Tibial artery (tissue), 4 donors: ENCODE data around the gene PCGF2.
A peak's percentile ranks its signal among the peaks of the same experiment; 100 is the strongest.

ENCODE experiments used
- DNase-seq, 2 donors: peaks; one replicate each; pipeline ENCODE4 v3.0.0-alpha.2; 2019
- H3K27ac ChIP-seq, 2 donors: fragments of 200-600 bp; sonication (generic) in 1 of 2; 1 replicate in 1 of 2; 2 replicates in 1 of 2; pipeline ENCODE4 v1.5.1; 2018 to 2019; ENCODE audit warnings: mild to moderate bottlenecking in 1 of 2
- H3K27me3 ChIP-seq, 2 donors: fragments of 200-600 bp; sonication (generic) in 1 of 2; one replicate each; pipeline versions ENCODE4 v1.5.1 to v1.6.0; 2016 to 2019
- H3K36me3 ChIP-seq, 3 donors: fragments of 200-600 bp; sonication (generic) in 2 of 3; one replicate each; pipeline ENCODE4 v1.5.1; 2016 to 2019; ENCODE audit warnings: mild to moderate bottlenecking in 2 of 3
- H3K4me1 ChIP-seq, 4 donors: fragments of 200-600 bp; sonication (generic) in 2 of 4; 1 replicate in 3 of 4; 2 replicates in 1 of 4; pipeline ENCODE4 v1.5.1; 2016 to 2019
- H3K4me3 ChIP-seq, 2 donors: fragments of 200-600 bp; sonication (generic) in 1 of 2; 1 replicate in 1 of 2; 2 replicates in 1 of 2; pipeline ENCODE4 v1.5.1; 2018 to 2019; ENCODE audit warnings: mild to moderate bottlenecking in 2 of 2
- H3K9me3 ChIP-seq, 3 donors: fragments of 200-600 bp; sonication (generic) in 1 of 3; one replicate each; pipeline ENCODE4 v1.5.1; 2016 to 2019
- intact Hi-C: fragments of 100-400 bp; cut with DNase I; formaldehyde crosslinking; loops from one replicate; pipeline ENCODE4 v1.15.0; 2023; ENCODE audit warnings: low total_unique reads
- TF ChIP-seq, protein P1 (sequence below), 2 experiments: fragments of 200-600 bp in 1 of 2; fragments of 450-650 bp in 1 of 2; IDR thresholded peaks; one replicate each; pipeline ENCODE4 v1.5.1; 2017 to 2019; ENCODE audit warnings: antibody characterized with exemption in 2 of 2, mild to moderate bottlenecking in 1 of 2, moderate library complexity in 1 of 2

The PCGF2 gene

DNA sequence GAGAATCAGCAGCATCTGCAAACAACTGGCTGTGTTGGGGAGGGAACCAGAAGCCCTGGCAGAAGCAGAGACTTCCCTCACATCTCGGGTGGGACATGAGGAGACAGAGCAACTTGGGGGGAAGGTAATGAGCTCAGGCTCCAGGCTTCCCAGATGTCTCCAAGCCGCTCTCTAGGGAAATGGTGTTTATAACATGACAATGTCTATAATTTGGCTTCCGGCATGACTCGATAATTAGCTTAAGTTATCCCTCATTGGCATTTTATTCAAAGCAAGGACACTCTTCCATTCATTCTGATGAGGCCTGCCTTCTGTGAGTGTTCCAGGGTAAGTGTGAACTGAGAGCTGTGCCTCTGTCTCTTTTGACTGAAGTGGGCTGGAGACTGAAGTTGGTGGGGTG lies 57.8 kb downstream of the PCGF2 start:
- intact Hi-C loops = no loop called here
- Histone ChIP-seq H3K27me3 (no peaks in the 10 kb centered on the region), H3K9me3 (no peaks in the 10 kb centered on the region), H3K36me3 (no peaks in the 10 kb centered on the region), H3K27ac (no peak overlapping the region), H3K4me3 (no peak overlapping the region), H3K4me1 (peaks cover 0 to 13% (median 10%) of the 10 kb centered on the region in 4 donors)
- TF ChIP-seq, protein P1, sequence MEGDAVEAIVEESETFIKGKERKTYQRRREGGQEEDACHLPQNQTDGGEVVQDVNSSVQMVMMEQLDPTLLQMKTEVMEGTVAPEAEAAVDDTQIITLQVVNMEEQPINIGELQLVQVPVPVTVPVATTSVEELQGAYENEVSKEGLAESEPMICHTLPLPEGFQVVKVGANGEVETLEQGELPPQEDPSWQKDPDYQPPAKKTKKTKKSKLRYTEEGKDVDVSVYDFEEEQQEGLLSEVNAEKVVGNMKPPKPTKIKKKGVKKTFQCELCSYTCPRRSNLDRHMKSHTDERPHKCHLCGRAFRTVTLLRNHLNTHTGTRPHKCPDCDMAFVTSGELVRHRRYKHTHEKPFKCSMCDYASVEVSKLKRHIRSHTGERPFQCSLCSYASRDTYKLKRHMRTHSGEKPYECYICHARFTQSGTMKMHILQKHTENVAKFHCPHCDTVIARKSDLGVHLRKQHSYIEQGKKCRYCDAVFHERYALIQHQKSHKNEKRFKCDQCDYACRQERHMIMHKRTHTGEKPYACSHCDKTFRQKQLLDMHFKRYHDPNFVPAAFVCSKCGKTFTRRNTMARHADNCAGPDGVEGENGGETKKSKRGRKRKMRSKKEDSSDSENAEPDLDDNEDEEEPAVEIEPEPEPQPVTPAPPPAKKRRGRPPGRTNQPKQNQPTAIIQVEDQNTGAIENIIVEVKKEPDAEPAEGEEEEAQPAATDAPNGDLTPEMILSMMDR (IDR thresholded peaks at IDR 0.05) = no peak
- DNase-seq = no peak

DNA sequence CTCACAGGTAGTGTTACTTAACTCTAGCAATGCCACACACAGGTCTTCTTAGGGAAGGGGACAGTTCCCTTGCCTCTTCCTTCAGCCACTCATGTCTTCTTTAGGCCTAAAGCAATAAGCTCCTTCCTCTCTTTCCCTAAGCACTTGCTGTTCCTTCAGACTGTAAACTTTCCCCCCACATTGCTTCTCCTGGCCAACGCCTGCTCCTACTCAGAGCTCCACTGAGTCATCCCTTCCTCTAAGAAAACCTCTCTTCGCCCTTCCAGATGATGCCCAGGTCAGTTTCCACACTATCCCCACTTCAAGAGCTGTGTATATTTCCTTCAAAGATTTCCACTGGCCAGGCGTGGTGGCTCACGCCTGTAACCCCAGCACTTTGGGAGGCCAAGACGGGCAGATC lies 60.9 kb downstream of the PCGF2 start:
- TF ChIP-seq, protein P1 (IDR thresholded peaks at IDR 0.05) = no peak
- no peak overlapping the region for H3K27ac ChIP-seq
- intact Hi-C loops = no loop called here

DNA sequence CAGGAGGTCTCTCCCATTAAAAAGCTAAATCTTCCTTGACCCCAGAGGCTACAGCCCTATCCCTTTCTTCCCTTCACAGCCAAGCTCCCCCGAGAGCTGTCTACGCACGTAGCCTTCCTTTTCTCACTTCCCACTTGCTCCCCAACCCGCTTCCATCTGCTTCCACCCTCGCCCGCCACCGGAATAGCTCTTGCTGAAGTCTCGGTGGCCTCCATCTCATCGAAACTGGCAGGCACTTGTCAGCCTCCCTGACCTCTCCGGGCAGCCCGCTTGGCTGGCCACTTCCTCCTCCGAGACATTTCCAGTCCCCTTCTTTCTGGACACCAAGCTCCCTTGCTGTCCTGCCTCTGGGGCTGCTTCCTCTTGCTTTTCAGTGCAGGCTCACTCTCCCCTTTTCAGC lies 62.6 kb downstream of the PCGF2 start:
- Histone ChIP-seq H3K36me3 (no peaks in the 10 kb centered on the region), H3K4me3 (no peak overlapping the region), H3K27ac (no peak overlapping the region), H3K27me3 (no peaks in the 10 kb centered on the region), H3K9me3 (no peaks in the 10 kb centered on the region), H3K4me1 (no peaks in the 10 kb centered on the region)
- intact Hi-C loops = no loop called here
- peak in 1 of 2 donors; percentile 45 for DNase-seq
- TF ChIP-seq, protein P1 (IDR thresholded peaks at IDR 0.05) = no peak

More for the DNA sequence above, 60.9 kb downstream of the PCGF2 start:
- Histone ChIP-seq H3K27me3 (no peaks in the 10 kb centered on the region), H3K36me3 (no peaks in the 10 kb centered on the region), H3K4me3 (no peak overlapping the region), H3K9me3 (no peaks in the 10 kb centered on the region), H3K4me1 (no peaks in the 10 kb centered on the region)
- no peak for DNase-seq
